Neural cell (in vitro differentiated cells): ENCODE data around the gene NCK2. TPM values are rescaled to one million over a fixed set of nuclear protein-coding genes. Genes with fewer than 3 reads are reported as not detected.

Experiments used
- H2AFZ ChIP-seq: fragments of 200-600, 300-800 bp; sonication (generic), shearing (Covaris generic); 2 replicates; pipeline ENCODE4 v1.6.0; 2014; ENCODE audit warnings: low read depth, mild to moderate bottlenecking, antibody characterized with exemption, low read length, moderate library complexity
- H3F3A ChIP-seq: fragments of 200-600 bp; shearing (Covaris generic); 2 replicates; pipeline ENCODE4 v1.6.1; 2016; ENCODE audit warnings: mild to moderate bottlenecking, moderate library complexity, mixed read lengths, antibody characterized with exemption, low read length; ENCODE audit not compliant: insufficient read depth, poor library complexity, severe bottlenecking
- H3K27ac ChIP-seq: fragments of 200-600, 300-800 bp; sonication (generic), shearing (Covaris generic); 2 replicates; pipeline ENCODE4 v1.5.1; 2014; ENCODE audit warnings: mild to moderate bottlenecking, low read length, moderate library complexity
- H3K27me3 ChIP-seq: fragments of 300-800, 200-600 bp; sonication (generic), shearing (Covaris generic); 2 replicates; pipeline ENCODE4 v1.6.0; 2014; ENCODE audit warnings: mild to moderate bottlenecking, low read depth, low read length, moderate library complexity; ENCODE audit not compliant: insufficient read depth
- H3K36me3 ChIP-seq: fragments of 300-800, 200-600 bp; sonication (generic), shearing (Covaris generic); 2 replicates; pipeline ENCODE4 v1.5.1; 2014; ENCODE audit warnings: mild to moderate bottlenecking, antibody characterized with exemption, low read length, moderate library complexity; ENCODE audit not compliant: insufficient read depth
- H3K4me2 ChIP-seq: fragments of 300-800, 200-600 bp; sonication (generic), shearing (Covaris generic); 2 replicates; pipeline ENCODE4 v1.6.0; 2014; ENCODE audit warnings: mild to moderate bottlenecking, low read length
- H3K4me3 ChIP-seq: fragments of 300-800, 200-600 bp; sonication (generic), shearing (Covaris generic); 2 replicates; pipeline ENCODE4 v1.5.1; 2014; ENCODE audit warnings: mild to moderate bottlenecking, low read length, moderate library complexity
- H3K79me2 ChIP-seq: fragments of 200-600 bp; shearing (Covaris generic); replicated peaks from 2 replicates; pipeline ENCODE4 v1.6.0; 2014; ENCODE audit warnings: mild to moderate bottlenecking, low read length, moderate library complexity; ENCODE audit not compliant: insufficient read depth
- H3K9ac ChIP-seq: fragments of 300-800, 200-600 bp; sonication (generic), shearing (Covaris generic); 2 replicates; pipeline ENCODE4 v1.6.1; 2016; ENCODE audit warnings: mild to moderate bottlenecking, low read length, mixed read lengths
- H3K9me2 ChIP-seq: fragments of 200-600 bp; shearing (Covaris generic); 2 replicates; pipeline ENCODE4 v1.6.1; 2016; ENCODE audit warnings: mild to moderate bottlenecking, low read length, mixed read lengths; ENCODE audit not compliant: insufficient read depth
- H3K9me3 ChIP-seq: fragments of 200-600, 300-800 bp; sonication (generic), shearing (Covaris generic); 2 replicates; pipeline ENCODE4 v1.6.1; 2016; ENCODE audit warnings: mild to moderate bottlenecking, mixed run types, low read length, moderate library complexity, mixed read lengths
- H4K20me1 ChIP-seq: fragments of 200-600 bp; shearing (Covaris generic); 2 replicates; pipeline ENCODE4 v1.6.1; 2016; ENCODE audit warnings: mild to moderate bottlenecking, mixed run types; ENCODE audit not compliant: insufficient read depth
- EP300 ChIP-seq: fragments of 450-650 bp; conservative IDR thresholded peaks from 2 replicates; pipeline ENCODE4 v1.6.1; 2014; ENCODE audit warnings: antibody characterized with exemption, mild to moderate bottlenecking, moderate library complexity; ENCODE audit not compliant: poor library complexity, severe bottlenecking
- EZH2 ChIP-seq: fragments of 200-600, 300-800 bp; shearing (Covaris generic), sonication (generic); IDR thresholded peaks from 2 replicates; pipeline ENCODE4 v1.6.1; 2014; ENCODE audit warnings: antibody characterized with exemption, low read length, borderline replicate concordance, mild to moderate bottlenecking; ENCODE audit not compliant: insufficient read depth, poor library complexity, severe bottlenecking
- MXI1 ChIP-seq: fragments of 450-650 bp; conservative IDR thresholded peaks from 2 replicates; pipeline ENCODE4 v1.6.1; 2014; ENCODE audit warnings: antibody characterized with exemption, mild to moderate bottlenecking; ENCODE audit not compliant: poor library complexity, severe bottlenecking
- POLR2AphosphoS5 ChIP-seq: IDR thresholded peaks from 2 replicates; pipeline ENCODE4 v1.6.1; 2012
- RAD21 ChIP-seq: fragments of 450-650 bp; conservative IDR thresholded peaks from 2 replicates; pipeline ENCODE4 v1.6.1; 2014; ENCODE audit warnings: antibody characterized with exemption, mild to moderate bottlenecking, moderate library complexity
- REST ChIP-seq: IDR thresholded peaks from 2 replicates; pipeline ENCODE4 v1.6.1; 2012; ENCODE audit warnings: borderline replicate concordance
- SMC3 ChIP-seq: fragments of 450-650 bp; conservative IDR thresholded peaks from 2 replicates; pipeline ENCODE4 v1.6.1; 2014; ENCODE audit warnings: antibody characterized with exemption, mild to moderate bottlenecking, moderate library complexity; ENCODE audit not compliant: poor library complexity
- TAF1 ChIP-seq: IDR thresholded peaks from 2 replicates; pipeline ENCODE4 v1.6.1; 2012; ENCODE audit warnings: low read depth
- polyA plus RNA-seq: library from polyadenylated mRNA; depleted of rRNA; stranded (reverse); fragments of >200 nt; gene quantifications from 2 replicates; pipeline ENCODE4 v1.2.3, GENCODE V29; 2014
- TF ChIP-seq, protein P1 (sequence below): fragments of 450-650 bp; IDR thresholded peaks from 2 replicates; pipeline ENCODE4 v1.5.1; 2014; ENCODE audit warnings: antibody characterized with exemption, mild to moderate bottlenecking, moderate library complexity; ENCODE audit not compliant: poor library complexity, severe bottlenecking

Gene NCK2
- polyA plus RNA-seq, 1 donor from 2014 or later: 49.4 TPM

DNA sequence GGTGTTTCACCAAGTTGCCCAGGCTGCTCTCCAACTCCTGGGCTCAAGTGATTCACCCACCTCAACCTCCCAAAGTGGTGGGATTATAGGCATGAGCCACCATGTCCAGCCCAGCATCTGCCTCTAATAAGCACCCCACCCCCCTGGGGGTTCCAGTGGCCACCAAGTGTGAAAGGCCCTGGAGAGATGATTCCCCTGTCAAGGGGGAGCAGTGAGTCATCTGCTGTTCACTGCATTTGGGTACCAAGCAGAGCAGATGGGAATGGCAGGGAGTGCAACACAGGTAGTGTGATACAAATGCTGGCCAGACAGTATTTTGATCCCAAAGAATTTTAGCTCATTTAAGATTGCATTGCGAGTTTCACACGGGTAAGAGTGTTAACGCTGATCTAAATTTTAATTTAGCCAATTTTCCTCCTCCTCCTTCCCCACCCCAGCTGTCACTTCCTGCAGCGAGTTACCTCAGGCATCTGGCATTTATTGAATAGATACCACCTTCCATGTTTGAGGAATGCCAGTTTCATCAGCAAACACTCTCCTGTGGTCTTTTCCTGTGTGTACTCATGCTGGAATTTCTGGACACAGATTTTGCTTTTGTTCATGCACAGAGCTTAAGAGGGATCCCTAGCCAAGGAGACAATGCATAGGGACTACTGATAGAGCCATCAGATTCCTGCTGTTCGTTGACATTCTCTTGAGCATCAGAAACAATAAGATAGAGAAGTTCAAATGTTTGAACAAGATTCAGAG, 32.4 kb upstream of the NCK2 start:
- Histone ChIP-seq H3K79me2 (no peaks in the 10 kb centered on the region), H3K4me3 (no peak overlapping the region), H3K9me3 (no peaks in the 10 kb centered on the region), H3K36me3 (no peaks in the 10 kb centered on the region), H3K27ac (no peak overlapping the region), H3K9me2 (no peaks in the 10 kb centered on the region), H4K20me1 (no peaks in the 10 kb centered on the region), H3K4me2 (no peak overlapping the region), H3K27me3 (no peaks in the 10 kb centered on the region), H2AFZ (no peak overlapping the region), H3K9ac (no peak overlapping the region), H3F3A (no peaks in the 10 kb centered on the region)
- no peak for TF ChIP-seq SMC3
- TF ChIP-seq EP300: no peak
- no peak for TF ChIP-seq EZH2
- no peak for TF ChIP-seq MXI1

DNA sequence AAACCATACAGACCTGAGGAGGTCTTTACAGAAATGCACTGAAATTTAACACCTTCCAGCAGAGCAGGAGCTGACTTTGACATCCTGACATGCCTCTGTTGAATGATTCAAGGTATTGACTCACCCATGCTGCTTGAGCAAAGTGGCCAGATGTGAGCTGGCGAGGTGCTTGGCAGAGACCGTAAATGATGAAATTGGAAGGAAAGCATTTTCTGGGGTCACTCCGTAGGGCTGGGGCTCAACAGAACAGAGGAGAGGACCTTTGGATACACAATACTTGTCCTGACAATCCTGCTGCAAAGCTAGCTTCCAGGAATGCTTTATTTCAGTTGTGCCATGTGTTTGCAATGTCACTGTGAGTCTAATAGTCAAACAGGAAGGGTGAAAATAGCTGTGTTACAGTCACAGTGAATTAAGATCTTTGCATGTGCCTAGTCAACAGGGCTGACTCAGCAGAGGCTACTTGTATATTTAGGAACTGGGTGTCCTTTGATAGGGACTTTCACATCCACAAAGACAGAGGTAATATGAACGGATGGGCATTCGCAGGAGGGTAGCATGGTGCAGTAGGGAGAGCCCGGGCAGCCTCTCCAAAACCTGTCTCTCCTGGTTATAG, 31.6 kb upstream of the NCK2 start:
- Histone ChIP-seq H3K9me3 (no peaks in the 10 kb centered on the region), H3K4me2 (no peak overlapping the region), H4K20me1 (no peaks in the 10 kb centered on the region), H3K9ac (no peak overlapping the region), H3K4me3 (no peak overlapping the region), H3K27ac (no peak overlapping the region), H3K36me3 (no peaks in the 10 kb centered on the region), H3K79me2 (no peaks in the 10 kb centered on the region), H3K9me2 (no peaks in the 10 kb centered on the region), H2AFZ (no peak overlapping the region), H3K27me3 (no peaks in the 10 kb centered on the region), H3F3A (no peaks in the 10 kb centered on the region)
- TF ChIP-seq RAD21: no peak
- no peak for TF ChIP-seq EZH2
- TF ChIP-seq SMC3: no peak
- TF ChIP-seq, protein P1, sequence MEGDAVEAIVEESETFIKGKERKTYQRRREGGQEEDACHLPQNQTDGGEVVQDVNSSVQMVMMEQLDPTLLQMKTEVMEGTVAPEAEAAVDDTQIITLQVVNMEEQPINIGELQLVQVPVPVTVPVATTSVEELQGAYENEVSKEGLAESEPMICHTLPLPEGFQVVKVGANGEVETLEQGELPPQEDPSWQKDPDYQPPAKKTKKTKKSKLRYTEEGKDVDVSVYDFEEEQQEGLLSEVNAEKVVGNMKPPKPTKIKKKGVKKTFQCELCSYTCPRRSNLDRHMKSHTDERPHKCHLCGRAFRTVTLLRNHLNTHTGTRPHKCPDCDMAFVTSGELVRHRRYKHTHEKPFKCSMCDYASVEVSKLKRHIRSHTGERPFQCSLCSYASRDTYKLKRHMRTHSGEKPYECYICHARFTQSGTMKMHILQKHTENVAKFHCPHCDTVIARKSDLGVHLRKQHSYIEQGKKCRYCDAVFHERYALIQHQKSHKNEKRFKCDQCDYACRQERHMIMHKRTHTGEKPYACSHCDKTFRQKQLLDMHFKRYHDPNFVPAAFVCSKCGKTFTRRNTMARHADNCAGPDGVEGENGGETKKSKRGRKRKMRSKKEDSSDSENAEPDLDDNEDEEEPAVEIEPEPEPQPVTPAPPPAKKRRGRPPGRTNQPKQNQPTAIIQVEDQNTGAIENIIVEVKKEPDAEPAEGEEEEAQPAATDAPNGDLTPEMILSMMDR: no peak
- TF ChIP-seq TAF1: no peak
- TF ChIP-seq POLR2AphosphoS5: no peak
- TF ChIP-seq EP300: no peak
- no peak for TF ChIP-seq MXI1
- no peak for TF ChIP-seq REST
